NCI-H460 (cell line): ENCODE data around the gene DNAAF6. TPM values are rescaled to one million over a fixed set of nuclear protein-coding genes. Genes with fewer than 3 reads are reported as not detected.

Source experiments
- DNase-seq: peaks from one replicate; pipeline ENCODE4 v3.0.0-alpha.2; 2016; ENCODE audit warnings: low read depth; ENCODE audit errors: extremely low read depth
- small RNA-seq, 2 experiments: library from RNA; depleted of rRNA; stranded (forward); fragments of <200 nt; gene quantifications; one replicate each; pipeline ENCODE3, GENCODE V24; 2014
- total RNA-seq: library from RNA; depleted of rRNA; stranded (reverse); fragments of >200 nt; shearing (Covaris generic); gene quantifications from 2 replicates; pipeline ENCODE4 v1.2.3, GENCODE V29; 2014; rRNA removed

The DNAAF6 gene
- total RNA-seq, 1 experiment from 2014 or later, result not detected

GRCh38 chrX:107290019-107290418 is 83.6 kb downstream of the DNAAF6 start:
- DNase-seq, result no peak

- DNase-seq, result no peak
Measured at GRCh38 chrX:107293056-107293455, 86.6 kb downstream of the DNAAF6 start.

Small RNA genes lying within 50 kb of the gene (small RNA-seq; reads per million reads assigned to genes)
- 0 reads per million in 2 experiments for gene RF00019

Other genes starting within 250 kb of the DNAAF6 start
- 28.3 and 32.7 TPM in 2 replicates for gene MORC4, start 206.4 kb upstream of the DNAAF6 start, total RNA-seq
- 20.7 and 21.1 TPM in 2 replicates for gene RBM41, start 87.8 kb upstream of the DNAAF6 start, total RNA-seq
- gene NUP62CL, start 178 bp upstream of the DNAAF6 start, total RNA-seq, result 11.8 and 12.6 TPM in 2 replicates
- not detected in 2 replicates for gene FRMPD3, start 243.0 kb downstream of the DNAAF6 start, total RNA-seq